HG02763 (cell line): ENCODE measurements around the gene GATB.

ENCODE experiments used
- ATAC-seq: cut with Tn5 transposase; IDR thresholded peaks from one replicate; pipeline ENCODE4 v1.9.1; 2021; ENCODE audit warnings: mild to moderate bottlenecking, moderate library complexity; ENCODE audit not compliant: unreplicated experiment

Gene GATB, protein sequence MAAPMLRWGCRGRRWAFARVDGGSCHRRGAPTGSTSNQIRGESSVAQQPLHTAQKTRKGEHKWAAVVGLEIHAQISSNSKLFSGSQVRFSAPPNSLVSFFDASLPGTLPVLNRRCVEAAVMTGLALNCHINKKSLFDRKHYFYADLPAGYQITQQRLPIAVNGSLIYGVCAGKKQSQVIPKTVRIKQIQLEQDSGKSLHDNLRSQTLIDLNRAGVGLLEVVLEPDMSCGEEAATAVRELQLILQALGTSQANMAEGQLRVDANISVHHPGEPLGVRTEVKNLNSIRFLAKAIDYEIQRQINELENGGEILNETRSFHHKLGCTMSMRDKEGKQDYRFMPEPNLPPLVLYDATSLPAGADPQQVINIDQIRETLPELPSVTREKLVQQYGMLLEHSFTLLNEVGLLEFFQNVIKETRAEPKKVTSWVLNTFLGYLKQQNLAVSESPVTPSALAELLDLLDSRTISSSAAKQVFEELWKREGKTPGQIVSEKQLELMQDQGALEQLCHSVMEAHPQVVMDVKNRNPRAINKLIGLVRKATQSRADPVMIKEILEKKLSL

DNA sequence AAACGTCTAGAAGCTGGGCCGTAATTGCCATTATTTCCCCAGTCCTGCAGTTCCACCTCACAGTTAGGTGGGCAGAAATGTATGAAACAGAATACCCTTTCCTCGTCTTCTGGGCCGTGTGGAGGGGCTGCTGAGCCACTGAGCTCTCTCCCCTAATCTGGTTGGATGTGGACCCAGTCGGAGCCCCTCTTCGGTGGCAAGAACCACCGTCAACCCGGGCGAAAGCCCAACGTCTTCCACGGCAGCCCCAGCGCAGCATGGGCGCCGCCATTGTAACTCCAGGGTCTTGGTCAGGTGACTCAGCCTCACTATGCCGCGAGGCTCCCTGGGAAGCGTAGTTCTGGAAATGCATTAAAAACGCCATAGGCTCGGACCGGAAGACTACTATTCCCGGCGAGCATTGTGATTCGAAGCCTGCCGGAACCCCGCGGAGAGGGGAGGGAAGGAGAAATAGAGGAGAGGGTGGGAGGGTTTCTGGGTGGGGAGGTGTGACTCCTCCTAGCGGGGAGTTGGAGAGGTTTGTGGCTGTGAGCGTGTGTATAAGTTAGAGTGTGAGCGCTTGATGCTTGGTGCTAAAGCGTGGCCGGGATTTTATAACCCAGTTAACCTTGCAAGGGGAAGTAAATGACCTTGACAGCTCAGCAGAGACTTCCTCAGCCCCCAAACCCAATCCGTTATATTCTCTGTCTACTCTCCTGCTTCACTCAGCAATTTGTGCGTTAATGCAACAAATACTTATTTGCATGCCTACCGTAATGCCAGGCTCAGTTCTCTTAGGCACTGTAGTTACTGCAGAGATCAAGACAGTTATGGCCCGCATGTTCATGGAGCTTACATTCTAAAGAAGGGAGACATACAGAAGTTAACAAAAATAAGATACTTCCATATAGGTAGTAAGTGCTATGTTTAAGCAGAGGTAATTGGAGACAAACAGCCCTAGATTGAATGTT is at the start of gene GATB:
GATB (minus strand) TSS at position 296 of the 950 bp plus-strand sequence; CDS start at position 271, 25 bp downstream.
- ATAC-seq: peak; percentile 100

DNA sequence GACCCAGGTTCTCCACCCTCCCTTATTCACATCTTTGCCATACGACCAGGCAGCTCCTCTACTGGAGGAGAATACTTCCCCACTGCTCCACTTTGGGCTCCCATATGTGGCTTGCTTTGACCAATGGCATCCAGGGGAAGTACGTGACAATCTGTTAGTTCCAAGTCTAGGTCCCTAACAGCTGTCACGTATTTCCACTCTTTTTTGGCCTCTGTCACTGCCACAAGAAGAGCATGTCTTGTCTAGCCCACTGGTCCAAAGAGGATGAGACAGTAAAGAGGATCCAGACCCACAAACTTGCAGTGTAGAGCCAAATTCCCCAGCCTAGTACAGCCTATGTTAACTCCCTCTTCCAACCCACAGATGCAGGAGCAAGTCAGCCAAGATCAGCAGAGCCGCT is 49.7 kb upstream of the GATB start:
- no peak for ATAC-seq

DNA sequence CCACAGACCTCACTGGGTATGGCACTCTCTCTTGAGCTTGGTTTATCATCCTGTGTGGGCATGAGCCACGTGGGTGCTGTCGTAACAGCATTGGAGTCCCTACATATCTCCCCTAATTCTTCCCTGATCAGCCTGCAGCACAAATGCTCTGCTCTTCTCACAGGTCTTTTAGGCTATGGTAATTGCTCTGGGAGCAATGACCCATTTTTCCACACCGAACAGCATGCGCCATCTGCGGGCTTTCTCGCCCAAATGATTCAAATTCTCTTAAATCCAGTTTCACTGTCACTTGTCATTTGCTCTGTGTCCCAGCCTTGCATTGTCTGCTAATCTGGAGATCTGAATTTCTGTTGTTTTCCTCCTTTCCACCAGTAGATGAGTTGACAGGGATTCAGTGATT is 48.9 kb upstream of the GATB start:
- no peak for ATAC-seq

DNA sequence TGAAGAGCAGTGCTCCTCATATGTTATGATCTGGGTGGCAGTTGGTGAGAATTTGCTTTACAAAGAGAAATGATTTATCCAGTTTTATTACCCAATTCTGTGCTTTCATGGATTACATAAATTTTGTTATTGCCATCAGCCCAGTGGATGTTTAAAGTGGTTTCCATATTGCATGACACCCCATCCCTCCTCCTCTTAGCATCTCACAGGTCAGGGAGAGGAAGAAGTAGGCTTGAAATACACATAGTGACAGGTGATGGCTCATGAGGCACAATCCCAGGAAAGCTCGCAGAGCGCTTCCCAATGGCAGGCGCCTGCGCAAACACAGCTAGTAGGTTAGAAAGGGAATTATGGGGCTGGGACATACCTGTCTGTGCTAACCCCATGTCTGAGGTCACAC is 47.7 kb upstream of the GATB start:
- ATAC-seq: no peak

DNA sequence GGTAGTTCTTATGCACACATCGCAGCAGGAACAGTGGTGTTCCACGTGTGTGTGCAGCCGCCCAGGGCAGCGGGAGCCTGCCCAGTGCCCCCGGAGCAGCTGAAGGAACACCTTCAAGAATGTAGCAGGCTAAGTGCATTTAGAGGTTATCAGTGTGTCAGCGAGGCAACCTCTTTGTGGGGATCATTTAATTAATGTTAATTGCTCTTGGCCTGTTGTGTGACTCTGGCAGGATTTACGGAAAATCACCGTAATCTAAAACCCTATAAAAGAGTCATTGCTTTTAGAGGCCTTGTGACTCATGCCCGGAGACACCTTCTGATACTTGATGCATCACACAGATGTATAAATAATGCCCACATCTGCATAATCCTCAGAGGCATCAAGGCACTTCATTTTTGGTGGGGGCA is 47.3 kb upstream of the GATB start:
- ATAC-seq: no peak

DNA sequence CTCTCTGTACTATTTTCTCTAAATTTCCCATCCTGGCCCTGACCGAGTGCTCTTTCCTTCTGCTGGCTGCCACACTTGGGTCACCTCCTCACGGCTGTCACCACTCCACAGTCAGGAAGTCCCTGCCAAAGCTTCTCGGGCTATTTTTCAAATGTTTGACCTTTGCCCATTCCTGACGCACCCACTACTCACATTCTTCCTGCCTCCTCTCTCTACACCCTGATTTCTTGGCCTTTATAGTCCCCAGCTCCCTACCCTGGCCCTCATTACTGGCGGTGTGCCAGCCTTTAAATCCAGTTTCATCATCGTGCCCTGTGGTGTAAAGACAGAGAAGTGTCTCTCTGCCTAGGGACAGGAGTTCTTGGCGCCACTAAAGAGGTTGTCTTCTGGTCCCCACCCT is 46.4 kb upstream of the GATB start:
- no peak for ATAC-seq

DNA sequence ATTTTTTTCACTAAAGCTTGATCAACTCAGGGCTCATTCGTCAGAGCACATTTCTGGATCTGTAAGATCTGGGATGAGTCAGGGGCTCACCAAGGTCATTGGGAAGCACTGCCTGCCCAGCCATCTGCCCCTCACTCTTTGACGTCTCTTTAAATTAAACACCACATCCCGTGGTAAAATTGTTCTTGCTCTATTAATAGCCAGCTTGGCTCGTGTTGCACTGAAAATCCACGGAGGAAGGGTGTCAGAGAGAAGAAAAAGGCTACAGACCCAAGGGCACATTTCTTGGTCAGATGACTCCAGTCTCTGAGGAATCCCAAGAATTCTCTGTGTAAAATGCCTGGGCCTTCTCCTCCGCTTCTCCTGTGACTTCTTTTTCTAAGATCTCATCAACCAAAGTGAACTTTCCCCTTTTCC is 45.7 kb upstream of the GATB start:
- ATAC-seq: no peak

DNA sequence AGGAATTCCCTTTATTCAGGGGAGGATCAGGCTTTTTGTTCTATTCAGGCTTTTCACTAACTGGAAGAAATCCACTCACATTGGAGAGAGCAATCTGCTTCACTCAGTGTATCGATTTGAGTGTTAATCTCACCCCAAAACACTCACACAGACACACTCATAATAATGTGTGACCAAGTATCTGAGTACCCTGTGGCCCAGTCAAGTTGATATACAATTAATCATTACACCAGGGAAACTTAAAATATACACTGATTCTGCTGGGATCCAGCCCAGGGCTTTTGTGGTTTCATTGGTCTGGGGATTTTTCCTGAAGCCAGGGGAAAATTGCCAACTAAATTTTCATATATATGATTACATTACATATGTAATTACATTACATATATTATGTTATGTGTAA is 44.0 kb upstream of the GATB start:
- ATAC-seq: no peak

DNA sequence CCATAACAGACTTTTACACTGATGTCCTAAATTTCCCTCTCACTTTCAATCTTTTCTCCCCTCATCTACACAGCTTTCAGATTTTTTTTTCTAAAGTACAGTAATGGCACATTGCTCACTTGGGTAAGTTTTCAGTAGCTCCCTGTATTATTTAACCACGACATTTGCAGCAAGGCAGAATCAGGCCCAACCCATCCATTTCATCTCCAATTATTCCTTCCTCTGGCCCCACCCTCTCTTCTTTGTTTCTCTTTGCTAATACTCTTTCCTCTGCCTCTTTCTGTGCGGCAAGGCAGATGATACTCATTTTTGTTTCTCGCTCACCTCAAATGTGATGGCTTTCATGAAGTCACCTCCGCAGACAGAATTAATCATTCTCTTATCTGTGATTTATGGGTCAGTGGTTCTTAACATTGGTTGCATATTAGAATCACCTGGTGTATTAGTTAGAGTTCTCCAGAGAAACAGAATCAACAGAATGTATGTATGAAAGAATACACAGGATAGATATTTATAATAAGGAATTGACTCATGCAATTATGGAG is 43.4 kb upstream of the GATB start:
- no peak for ATAC-seq

DNA sequence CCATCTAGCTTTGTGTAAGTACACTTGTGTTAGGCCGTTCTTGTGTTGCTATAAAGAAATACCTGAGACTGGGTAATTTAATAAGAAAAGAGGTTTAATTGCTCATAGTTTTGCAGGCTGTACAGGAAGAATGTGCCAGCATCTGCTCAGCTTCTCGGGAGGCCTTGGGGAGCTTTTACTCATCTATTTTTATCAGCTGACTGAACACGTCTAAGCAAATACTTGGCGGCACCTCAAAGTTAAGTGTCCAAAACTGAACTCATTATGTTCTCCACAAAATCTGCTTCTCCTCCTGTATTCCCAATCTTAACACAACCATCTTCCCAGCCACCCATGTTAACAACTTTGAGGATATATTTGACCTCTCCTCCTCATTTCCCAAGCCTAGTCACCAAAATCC is 42.4 kb upstream of the GATB start:
- no peak for ATAC-seq

DNA sequence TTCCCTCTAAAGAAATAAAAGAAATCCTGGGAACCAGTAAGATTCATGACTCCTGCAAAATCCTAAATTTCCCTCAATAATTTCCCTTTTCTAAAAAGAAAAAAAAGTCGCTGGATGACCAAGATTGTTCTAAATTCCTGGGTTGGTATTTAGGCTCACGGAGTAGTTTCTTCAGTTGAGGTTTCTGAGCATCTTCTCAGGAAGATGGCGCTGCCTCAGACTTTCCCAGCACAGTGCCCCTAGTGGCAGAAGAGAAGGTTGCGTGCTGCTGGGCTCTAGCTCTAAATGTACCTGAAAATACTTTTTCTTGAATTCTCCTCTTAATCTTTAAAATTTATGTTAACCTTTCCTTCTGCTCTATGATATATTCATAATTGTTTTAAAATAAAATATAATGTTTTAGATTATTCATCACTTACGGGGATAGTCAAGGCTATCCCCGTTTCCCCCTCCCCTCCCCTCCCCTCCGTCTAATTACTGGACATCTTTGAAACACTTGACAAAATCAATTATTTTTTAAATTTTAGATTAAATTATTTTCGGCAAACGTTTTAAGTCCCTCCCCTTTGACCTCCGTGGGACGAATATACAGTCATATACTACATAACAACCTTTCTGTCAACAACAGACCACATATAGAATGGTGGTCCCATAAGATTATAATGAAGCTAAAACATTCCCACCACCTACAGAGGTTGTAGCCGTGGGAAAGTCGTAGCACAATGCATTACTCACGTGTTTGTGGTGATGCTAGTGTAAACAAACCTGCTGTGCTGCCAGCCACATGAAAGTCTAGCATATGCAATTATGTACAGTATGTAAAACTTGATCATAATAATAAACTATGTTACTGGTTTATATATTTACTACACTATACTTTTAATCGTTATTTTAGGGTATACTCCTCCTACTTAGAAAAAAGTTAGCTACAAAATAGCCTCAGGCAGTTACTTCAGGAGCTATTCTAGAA is 41.0 kb upstream of the GATB start:
- ATAC-seq: no peak

DNA sequence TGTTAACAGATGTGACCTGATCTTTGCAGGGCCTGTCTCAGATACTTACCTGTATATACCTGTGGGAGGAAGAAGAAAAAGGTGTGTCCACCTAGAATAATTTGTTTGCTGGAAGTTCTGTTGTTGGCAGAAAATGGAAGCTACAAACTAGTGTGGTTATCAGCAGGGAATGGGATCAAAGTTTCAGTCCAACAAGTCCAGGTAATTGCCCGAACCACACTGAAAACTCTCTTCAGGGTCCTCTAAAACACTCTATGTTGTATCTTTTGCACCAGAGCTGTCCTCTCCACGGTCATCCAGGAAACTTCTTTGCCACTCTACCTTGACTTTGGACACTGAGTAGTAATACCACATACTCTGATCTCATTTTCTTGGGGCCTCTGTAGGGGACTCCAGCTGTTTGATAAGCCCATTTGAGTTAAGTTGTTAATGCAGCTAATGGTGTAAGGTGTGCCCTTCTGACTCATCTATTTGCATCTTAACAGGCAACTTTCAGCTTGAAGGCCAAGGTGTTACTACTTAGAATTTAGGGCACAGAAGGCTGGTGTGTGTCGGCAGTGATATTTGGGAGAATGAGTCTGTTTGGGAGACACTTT is 38.7 kb upstream of the GATB start:
- ATAC-seq: no peak

DNA sequence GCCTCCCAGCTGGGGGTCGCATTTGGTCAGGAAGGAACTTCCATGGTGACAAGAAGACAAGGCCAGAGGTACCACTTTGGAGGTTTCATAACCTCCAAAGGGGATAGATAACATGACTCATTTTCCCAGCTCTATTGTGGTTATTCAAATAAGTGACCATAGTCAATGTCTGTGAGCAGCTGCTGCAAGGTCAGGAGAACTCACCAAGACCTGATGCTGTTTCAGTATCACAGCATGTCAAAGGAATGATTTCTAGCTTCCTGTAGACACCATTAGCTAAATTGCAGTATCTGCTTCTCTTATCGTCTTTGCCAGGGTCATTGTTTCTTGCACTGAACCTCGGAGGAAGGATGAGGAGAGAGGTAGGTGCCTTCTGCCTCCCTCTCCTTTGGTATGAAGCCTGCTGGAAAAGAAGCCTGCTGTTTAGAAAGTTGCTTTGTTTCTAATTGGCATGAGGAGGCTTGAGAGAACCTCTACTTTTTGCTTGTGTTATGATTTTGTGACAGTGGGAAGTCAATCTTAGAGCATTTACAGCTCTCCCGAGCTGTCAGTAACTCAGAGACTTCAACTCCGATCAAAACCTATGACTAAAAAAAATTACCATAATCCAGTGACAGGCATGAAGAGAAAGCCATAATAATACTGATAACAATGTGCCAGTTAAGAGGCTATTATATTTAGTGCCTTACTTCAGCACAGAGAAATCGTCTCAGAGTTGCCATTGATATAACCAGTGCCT is 38.0 kb upstream of the GATB start:
- ATAC-seq: peak; percentile 79

DNA sequence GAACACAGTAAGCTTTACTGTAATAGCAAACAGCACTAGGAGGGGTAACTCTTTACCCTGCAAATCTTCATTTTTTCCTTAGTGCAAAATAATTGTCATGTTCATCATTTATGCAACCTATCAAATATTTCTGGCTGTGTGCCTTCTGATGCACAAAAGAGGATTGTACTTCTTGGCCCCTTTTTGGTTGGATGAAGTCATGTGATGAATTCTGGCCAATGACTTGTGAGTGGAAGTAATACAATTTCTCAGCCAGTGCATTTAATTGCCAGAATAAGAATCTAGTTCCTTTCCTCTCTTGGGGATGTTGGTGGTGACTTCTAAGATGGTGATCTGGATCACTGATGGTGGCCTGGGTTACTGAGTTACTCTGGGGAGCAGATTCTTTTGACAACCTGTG is 37.0 kb upstream of the GATB start:
- no peak for ATAC-seq

DNA sequence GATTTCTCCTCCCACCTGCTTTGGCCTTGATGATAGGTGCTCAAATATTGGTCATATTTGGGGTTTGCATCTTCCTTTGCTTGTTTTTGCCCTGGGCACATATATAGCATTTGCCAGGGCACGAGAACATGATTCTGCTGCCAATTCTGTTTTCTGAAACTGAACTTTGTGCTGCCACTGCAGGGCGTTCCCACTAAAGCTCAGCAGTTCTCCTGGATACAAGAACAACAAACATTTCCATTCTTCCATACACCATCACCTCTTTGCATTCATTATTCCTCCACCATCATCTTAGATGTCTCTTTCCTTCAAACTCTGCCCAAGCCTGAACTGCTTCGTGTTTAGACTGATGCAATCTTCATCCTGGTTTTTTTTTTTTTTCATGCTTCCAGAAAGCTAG is 36.3 kb upstream of the GATB start:
- no peak for ATAC-seq

DNA sequence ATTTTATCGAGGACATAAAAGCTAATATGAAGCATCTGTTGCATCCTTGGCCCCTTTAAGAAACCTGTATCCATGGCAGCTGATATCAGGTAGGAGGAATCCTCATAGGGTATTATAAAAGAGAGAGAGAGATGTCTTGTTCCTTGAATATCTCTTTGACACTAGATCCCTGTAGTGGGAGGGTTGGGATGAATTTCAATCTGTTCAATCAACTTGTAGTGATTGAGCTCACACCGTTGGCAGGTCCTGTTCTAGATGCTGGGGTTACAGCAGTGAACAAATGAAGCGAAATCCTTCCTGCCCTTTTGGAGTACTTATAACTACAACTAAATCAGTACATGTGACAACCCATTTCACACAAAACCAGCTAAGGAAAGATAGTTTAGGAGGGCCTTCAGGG is 35.3 kb upstream of the GATB start:
- ATAC-seq: no peak

DNA sequence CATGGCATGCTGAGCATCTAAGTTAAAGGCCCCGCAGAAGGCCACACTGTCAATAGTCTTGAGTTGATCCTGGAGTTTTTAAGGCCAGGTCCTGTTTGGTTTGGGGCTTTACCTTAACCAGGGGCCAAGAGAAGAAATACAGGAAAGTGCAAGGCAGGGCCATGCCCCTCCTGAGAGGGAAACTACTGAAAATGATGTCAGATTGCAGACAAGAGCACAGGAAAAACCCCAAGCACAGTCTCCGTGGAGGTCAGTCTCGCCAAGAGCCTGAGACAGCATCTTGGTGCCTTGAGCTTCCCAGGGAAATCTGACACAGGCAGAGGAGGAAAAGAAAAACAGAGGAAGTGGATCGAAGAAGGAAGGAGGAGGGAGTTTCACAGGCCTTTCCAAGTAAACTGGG is 32.2 kb upstream of the GATB start:
- no peak for ATAC-seq

DNA sequence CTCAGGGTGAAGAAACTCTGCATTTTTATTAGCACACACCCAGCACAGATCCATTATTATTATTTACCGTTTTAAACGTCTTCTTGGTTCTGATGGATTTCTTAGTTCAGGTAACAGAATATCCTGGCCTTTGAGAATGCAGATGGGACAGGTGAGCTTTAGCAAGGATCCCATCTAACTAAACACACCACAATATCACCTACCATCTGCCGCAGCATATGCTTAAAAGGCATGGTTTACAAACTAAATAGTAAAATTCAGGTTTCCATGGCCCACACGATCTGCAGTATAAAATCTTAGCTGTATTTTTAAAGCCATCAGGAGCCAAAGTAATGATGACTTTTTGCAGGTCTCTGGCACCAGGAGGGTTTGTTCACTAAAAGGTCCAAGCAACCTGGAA is 31.7 kb upstream of the GATB start:
- no peak for ATAC-seq

DNA sequence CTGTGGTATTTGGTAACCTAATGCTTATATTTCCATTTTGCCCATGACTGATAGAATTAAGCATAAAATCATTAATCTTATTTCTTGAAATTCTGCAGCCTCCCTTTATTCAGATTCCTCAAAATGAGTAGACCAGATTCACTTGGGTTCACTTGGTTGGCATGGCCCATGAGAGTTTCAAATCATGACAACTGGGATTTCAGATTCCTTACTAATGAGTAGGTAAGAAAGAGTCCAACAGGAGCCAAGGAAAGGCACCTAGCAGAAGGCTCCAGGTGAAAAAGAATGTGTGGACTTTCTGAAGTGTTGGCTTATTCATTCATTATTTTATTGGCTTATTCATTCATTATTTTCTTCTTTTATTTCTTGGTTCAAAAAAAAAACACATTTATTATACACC is 27.2 kb upstream of the GATB start:
- no peak for ATAC-seq
